GM19043 (cell line): ENCODE measurements around the gene PRR22.
"Not testable (repeated sequence)": the region's sequence is repeated elsewhere in the genome, so short reads cannot be mapped to it uniquely, and the experiment has no call there.

Experiments
- ATAC-seq: cut with Tn5 transposase; IDR thresholded peaks from one replicate; pipeline ENCODE4 v1.9.1; 2021; ENCODE audit warnings: low read depth; ENCODE audit not compliant: unreplicated experiment

The PRR22 gene

GRCh38 chr19:5762608-5763217, 21.8 kb downstream of the PRR22 start:
- no peak for ATAC-seq

GRCh38 chr19:5753743-5754142, 30.8 kb downstream of the PRR22 start:
- no peak for ATAC-seq

GRCh38 chr19:5751709-5752108, 32.8 kb downstream of the PRR22 start:
- no peak for ATAC-seq

- ATAC-seq = no peak
Measured at GRCh38 chr19:5749505-5749904, 35.0 kb downstream of the PRR22 start.

- ATAC-seq = not testable (repeated sequence)
Measured at GRCh38 chr19:5748920-5749319, 35.6 kb downstream of the PRR22 start.

GRCh38 chr19:5744999-5745398, 39.5 kb downstream of the PRR22 start:
- not testable (repeated sequence) for ATAC-seq

- no peak for ATAC-seq
Measured at GRCh38 chr19:5743630-5744029, 40.9 kb downstream of the PRR22 start.

- ATAC-seq = no peak
Measured at GRCh38 chr19:5742051-5742450, 42.5 kb downstream of the PRR22 start.

GRCh38 chr19:5738423-5738822, 46.1 kb downstream of the PRR22 start:
- ATAC-seq = no peak

- ATAC-seq = not testable (repeated sequence)
Measured at GRCh38 chr19:5733172-5733571, 51.4 kb downstream of the PRR22 start.
